ENCODE results near the gene LRRC74A.
"Not testable (repeated sequence)": the region's sequence is repeated elsewhere in the genome, so short reads cannot be mapped to it uniquely, and the experiment has no call there.

DNA sequence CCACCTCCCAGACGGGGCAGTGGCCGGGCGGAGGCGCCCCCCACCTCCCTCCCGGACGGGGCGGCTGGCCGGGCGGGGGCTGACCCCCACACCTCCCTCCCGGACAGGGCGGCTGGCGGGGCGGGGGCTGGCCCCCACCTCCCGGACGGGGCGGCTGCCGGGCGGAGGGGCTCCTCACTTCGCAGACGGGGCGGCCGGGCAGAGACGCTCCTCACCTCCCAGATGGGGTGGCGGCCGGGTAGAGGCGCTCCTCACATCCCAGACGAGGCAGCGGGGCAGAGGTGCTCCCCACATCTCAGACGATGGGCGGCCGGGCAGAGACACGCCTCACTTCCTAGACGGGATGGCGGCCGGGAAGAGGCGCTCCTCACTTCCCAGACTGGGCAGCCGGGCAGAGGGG is 71.8 kb downstream of the LRRC74A start:
- not testable (repeated sequence) for TF ChIP-seq POLR2A, SPI1 (IDR thresholded peaks at IDR 0.05; ENCODE audit: low read depth, low read length)
